Hepatocyte (in vitro differentiated cells): ENCODE data around the gene B4GALNT4. TPM values are rescaled to one million over a fixed set of nuclear protein-coding genes. Genes with fewer than 3 reads are reported as not detected.

Experiments used
- DNase-seq: peaks from one replicate; pipeline ENCODE4 v3.0.0-alpha.2; 2016; ENCODE audit warnings: low spot score
- H2AFZ ChIP-seq: fragments of 200-600 bp; sonication (generic); 2 replicates; pipeline ENCODE4 v1.6.0; 2016; ENCODE audit warnings: antibody characterized with exemption, mild to moderate bottlenecking
- H3K27ac ChIP-seq: fragments of 200-600 bp; sonication (generic); 2 replicates; pipeline ENCODE4 v1.5.1; 2016; ENCODE audit warnings: mild to moderate bottlenecking
- H3K27me3 ChIP-seq: fragments of 200-600 bp; sonication (generic); 2 replicates; pipeline ENCODE4 v1.6.1; 2016
- H3K36me3 ChIP-seq: fragments of 200-600 bp; sonication (generic); replicated peaks from 2 replicates; pipeline ENCODE4 v1.5.1; 2016; ENCODE audit warnings: low read depth; ENCODE audit not compliant: insufficient read depth
- H3K4me1 ChIP-seq: fragments of 200-600 bp; sonication (generic); 2 replicates; pipeline ENCODE4 v1.5.1; 2016; ENCODE audit warnings: mild to moderate bottlenecking, moderate library complexity; ENCODE audit not compliant: insufficient read depth
- H3K4me2 ChIP-seq: fragments of 200-600 bp; sonication (generic); 2 replicates; pipeline ENCODE4 v1.6.0; 2016
- H3K4me3 ChIP-seq: fragments of 200-600 bp; sonication (generic); 2 replicates; pipeline ENCODE4 v1.5.1; 2016; ENCODE audit warnings: mild to moderate bottlenecking
- H3K79me2 ChIP-seq: fragments of 200-600 bp; sonication (generic); 2 replicates; pipeline ENCODE4 v1.6.0; 2017; ENCODE audit warnings: mild to moderate bottlenecking
- H3K9me2 ChIP-seq: fragments of 200-600 bp; sonication (generic); replicated peaks from 2 replicates; pipeline ENCODE4 v1.6.0; 2017; ENCODE audit warnings: mild to moderate bottlenecking; ENCODE audit not compliant: insufficient read depth
- H3K9me3 ChIP-seq: fragments of 200-600 bp; sonication (generic); 2 replicates; pipeline ENCODE4 v1.5.1; 2016; ENCODE audit warnings: low read depth, mild to moderate bottlenecking
- H4K20me1 ChIP-seq: fragments of 200-600 bp; sonication (generic); 2 replicates; pipeline ENCODE4 v1.6.0; 2016; ENCODE audit warnings: mild to moderate bottlenecking; ENCODE audit not compliant: insufficient read depth, poor library complexity, severe bottlenecking
- EZH2 ChIP-seq: fragments of 200-600 bp; sonication (generic); IDR thresholded peaks from 2 replicates; pipeline ENCODE4 v1.6.1; 2016; ENCODE audit warnings: antibody characterized with exemption, mild to moderate bottlenecking, borderline replicate concordance
- EZH2phosphoT487 ChIP-seq: fragments of 200-600 bp; sonication (generic); IDR thresholded peaks from one replicate; pipeline ENCODE4 v1.6.1; 2018; ENCODE audit warnings: antibody characterized with exemption, mild to moderate bottlenecking, low read depth, moderate library complexity; ENCODE audit not compliant: unreplicated experiment, severe bottlenecking
- WGBS: methylation state at CpG from one replicate; pipeline ENCODE4 v1.1.6; 2016; ENCODE audit warnings: low lambda C conversion rate; ENCODE audit errors: missing lambda C conversion rate; 5-methylcytosine and 5-hydroxymethylcytosine counted together
- polyA plus RNA-seq: library from polyadenylated mRNA; unstranded; fragments of >200 nt; fragmentation: Nextera tagmentation; extraction: Ambion mirVana; gene quantifications from 2 replicates; pipeline ENCODE4 v1.2.1, GENCODE V29; 2016
- total RNA-seq: library from RNA; depleted of rRNA; stranded (reverse); fragments of >200 nt; gene quantifications from 2 replicates; pipeline ENCODE4 v1.2.3, GENCODE V29; 2014
- TF ChIP-seq, protein P1 (sequence below): fragments of 200-600 bp; sonication (generic); IDR thresholded peaks from 2 replicates; pipeline ENCODE4 v1.5.1; 2016; ENCODE audit warnings: antibody characterized with exemption, mild to moderate bottlenecking; ENCODE audit not compliant: poor library complexity

B4GALNT4 gene
- total and polyA plus RNA-seq, 2 experiments from 2014 or later, result 30.0 to 38.8 TPM

DNA sequence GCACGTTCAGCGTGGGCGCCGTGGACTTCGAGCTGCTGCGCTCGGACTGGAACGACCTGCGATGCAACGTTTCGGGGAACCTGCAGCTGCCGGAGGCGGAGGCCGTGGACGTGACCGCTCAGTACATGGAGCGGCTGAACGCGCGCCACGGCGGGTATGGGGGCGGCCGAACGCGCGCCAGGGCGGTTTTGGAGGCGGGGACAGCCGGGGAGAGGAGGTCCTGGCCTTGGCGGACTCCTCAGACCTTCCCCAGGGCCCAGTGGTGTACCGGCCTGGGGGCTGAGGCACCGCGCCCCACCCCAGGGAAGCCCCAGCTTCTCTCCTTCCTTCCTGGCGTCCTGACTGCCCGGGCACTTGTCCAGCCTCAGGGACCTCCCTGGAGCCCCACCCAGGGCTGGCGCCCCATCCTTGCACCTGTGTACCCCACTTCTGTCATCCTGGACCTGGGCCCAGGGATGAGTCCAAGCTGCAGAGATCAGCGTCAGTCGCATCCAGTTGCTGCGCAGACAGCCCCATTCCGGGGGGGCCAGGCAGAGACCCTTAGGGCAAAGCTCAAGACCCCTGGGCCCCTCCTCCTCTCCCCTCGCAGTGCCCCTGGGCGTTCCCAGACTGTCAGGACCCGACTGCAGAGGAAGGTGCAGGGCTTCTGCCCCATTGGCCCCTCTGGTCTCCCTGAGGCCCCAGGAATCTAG is 8.0 kb downstream of the B4GALNT4 start:
- WGBS, result 96% methylated on average over 41 of the region's 44 CpGs
- Histone ChIP-seq H3K9me2 (no peaks in the 10 kb centered on the region), H3K9me3 (no peaks in the 10 kb centered on the region), H3K79me2 (no peaks in the 10 kb centered on the region), H3K4me3 (no peak overlapping the region), H3K27me3 (no peaks in the 10 kb centered on the region), H3K36me3 (no peaks in the 10 kb centered on the region), H2AFZ (no peak overlapping the region), H3K4me2 (no peak overlapping the region), H3K4me1 (no peaks in the 10 kb centered on the region), H3K27ac (no peak overlapping the region), H4K20me1 (no peaks in the 10 kb centered on the region)
- TF ChIP-seq EZH2 (no peak), EZH2phosphoT487 (no peak)
- TF ChIP-seq, protein P1, sequence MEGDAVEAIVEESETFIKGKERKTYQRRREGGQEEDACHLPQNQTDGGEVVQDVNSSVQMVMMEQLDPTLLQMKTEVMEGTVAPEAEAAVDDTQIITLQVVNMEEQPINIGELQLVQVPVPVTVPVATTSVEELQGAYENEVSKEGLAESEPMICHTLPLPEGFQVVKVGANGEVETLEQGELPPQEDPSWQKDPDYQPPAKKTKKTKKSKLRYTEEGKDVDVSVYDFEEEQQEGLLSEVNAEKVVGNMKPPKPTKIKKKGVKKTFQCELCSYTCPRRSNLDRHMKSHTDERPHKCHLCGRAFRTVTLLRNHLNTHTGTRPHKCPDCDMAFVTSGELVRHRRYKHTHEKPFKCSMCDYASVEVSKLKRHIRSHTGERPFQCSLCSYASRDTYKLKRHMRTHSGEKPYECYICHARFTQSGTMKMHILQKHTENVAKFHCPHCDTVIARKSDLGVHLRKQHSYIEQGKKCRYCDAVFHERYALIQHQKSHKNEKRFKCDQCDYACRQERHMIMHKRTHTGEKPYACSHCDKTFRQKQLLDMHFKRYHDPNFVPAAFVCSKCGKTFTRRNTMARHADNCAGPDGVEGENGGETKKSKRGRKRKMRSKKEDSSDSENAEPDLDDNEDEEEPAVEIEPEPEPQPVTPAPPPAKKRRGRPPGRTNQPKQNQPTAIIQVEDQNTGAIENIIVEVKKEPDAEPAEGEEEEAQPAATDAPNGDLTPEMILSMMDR, result no peak
- no peak for DNase-seq

DNA sequence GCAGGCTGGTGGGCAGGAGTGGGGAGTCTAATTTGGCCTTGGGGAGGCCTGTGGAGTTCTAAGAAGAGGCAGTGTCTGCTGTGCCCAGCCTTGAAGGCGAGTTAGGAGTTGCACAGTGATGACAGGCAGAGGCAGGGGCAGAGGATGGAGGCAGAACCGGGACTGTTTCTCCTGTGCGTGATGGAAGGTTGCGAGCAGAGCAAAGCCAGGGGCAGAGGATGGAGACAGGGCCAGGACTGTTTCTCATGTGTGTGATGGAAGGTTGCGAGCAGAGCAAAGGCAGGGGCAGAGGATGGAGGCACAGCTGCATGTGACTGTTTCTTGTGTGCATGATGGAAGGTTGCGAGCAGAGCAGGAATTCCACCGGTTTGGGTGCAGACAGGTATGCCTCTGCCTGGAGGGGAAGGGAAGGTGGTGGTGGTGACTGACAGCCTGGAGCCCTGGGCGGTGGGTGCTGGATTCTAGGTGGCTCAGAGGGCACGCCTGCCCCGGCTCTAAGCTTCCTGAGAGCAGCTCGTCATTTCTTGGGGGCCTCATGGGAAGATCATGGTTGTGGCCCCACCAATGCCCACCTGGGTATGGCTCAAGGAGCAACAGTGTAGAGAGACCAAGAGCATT is 8.7 kb downstream of the B4GALNT4 start:
- Histone ChIP-seq H3K79me2 (no peaks in the 10 kb centered on the region), H3K27me3 (no peaks in the 10 kb centered on the region), H3K27ac (no peak overlapping the region), H3K4me2 (no peak overlapping the region), H4K20me1 (no peaks in the 10 kb centered on the region), H3K36me3 (no peaks in the 10 kb centered on the region), H2AFZ (no peak overlapping the region), H3K4me1 (no peaks in the 10 kb centered on the region), H3K4me3 (no peak overlapping the region), H3K9me3 (no peaks in the 10 kb centered on the region), H3K9me2 (no peaks in the 10 kb centered on the region)
- TF ChIP-seq EZH2phosphoT487 (no peak), EZH2 (no peak)
- TF ChIP-seq, protein P1, result no peak
- DNase-seq, result no peak
- 97% methylated on average over 11 of the region's 11 CpGs for WGBS

DNA sequence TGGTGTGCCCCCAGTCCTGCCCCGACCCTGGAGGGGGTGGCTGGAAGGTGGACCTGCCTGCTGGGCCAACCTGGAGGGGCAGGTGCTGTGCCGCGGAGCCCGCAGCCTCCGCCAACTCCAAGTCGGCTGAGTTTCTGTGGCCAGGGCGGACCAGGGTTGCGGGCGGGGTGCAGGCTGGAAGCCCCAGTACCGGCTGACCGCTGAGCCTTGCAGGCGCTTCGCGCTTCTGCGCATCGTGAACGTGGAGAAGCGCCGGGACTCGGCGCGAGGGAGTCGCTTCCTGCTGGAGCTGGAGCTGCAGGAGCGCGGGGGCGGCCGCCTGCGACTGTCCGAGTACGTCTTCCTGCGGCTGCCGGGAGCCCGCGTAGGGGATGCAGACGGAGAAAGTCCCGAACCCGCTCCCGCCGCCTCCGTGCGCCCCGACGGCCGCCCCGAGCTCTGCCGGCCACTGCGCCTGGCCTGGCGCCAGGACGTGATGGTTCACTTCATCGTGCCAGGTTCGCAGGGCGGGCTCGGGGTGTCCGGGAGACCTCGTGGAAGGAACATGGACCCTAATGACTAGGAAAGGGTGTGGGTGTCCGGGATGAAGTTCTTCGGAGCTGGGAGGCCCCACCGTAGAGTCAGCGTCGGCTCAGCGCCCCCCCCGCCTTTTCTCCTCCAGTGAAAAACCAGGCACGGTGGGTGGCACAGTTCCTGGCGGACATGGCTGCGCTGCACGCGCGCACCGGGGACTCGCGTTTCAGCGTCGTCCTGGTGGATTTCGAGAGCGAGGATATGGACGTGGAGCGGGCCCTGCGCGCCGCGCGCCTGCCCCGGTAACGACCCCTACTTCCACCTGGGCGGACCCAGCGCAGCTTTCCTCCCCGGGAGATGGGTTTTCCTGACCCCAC is 10.2 kb downstream of the B4GALNT4 start:
- Histone ChIP-seq H3K27me3 (no peaks in the 10 kb centered on the region), H3K4me2 (no peak overlapping the region), H2AFZ (no peak overlapping the region), H3K4me1 (no peaks in the 10 kb centered on the region), H4K20me1 (no peaks in the 10 kb centered on the region), H3K27ac (no peak overlapping the region), H3K36me3 (no peaks in the 10 kb centered on the region), H3K4me3 (no peak overlapping the region), H3K79me2 (no peaks in the 10 kb centered on the region), H3K9me3 (no peaks in the 10 kb centered on the region), H3K9me2 (no peaks in the 10 kb centered on the region)
- TF ChIP-seq EZH2phosphoT487, result no peak
- TF ChIP-seq EZH2, result no peak
- TF ChIP-seq, protein P1, result no peak
- WGBS, result 98% methylated on average over 61 of the region's 87 CpGs
- no peak for DNase-seq
